Subcutaneous abdominal adipose tissue (tissue), 5 donors: ENCODE results near the gene FLNB.

Source experiments
- H3K27ac ChIP-seq: one replicate; pipeline ENCODE4 v1.7.0; 2013; ENCODE audit warnings: low read depth, mild to moderate bottlenecking, inconsistent platforms, low read length, moderate library complexity
- H3K27me3 ChIP-seq, 5 donors: one replicate each; pipeline ENCODE4 v1.7.0; 2013; ENCODE audit warnings: low read length in 5 of 5, inconsistent platforms in 1 of 5; ENCODE audit not compliant: control insufficient read depth in 5 of 5, insufficient read depth in 4 of 5
- H3K36me3 ChIP-seq, 5 donors: one replicate each; pipeline ENCODE4 v1.7.0; 2013; ENCODE audit warnings: low read length in 5 of 5; ENCODE audit not compliant: control insufficient read depth in 5 of 5, insufficient read depth in 5 of 5
- H3K4me1 ChIP-seq, 5 donors: one replicate each; pipeline ENCODE4 v1.7.0; 2013; ENCODE audit warnings: low read length in 5 of 5, mild to moderate bottlenecking in 3 of 5, moderate library complexity in 1 of 5; ENCODE audit not compliant: control insufficient read depth in 5 of 5, insufficient read depth in 5 of 5
- H3K4me3 ChIP-seq, 5 donors: one replicate each; pipeline ENCODE4 v1.7.0; 2013; ENCODE audit warnings: low read length in 5 of 5, low read depth in 1 of 5
- H3K9ac ChIP-seq, 5 donors: one replicate each; pipeline ENCODE4 v1.7.0; 2013; ENCODE audit warnings: low read length in 5 of 5, mild to moderate bottlenecking in 4 of 5, moderate library complexity in 3 of 5
- H3K9me3 ChIP-seq, 5 donors: one replicate each; pipeline ENCODE4 v1.7.0; 2013; ENCODE audit warnings: low read length in 5 of 5; ENCODE audit not compliant: control insufficient read depth in 5 of 5
- donor health status: healthy.
- donor health status: healthy.
- donor health status: healthy.
- donor health status: healthy.
- donor health status: healthy.

The FLNB gene

DNA sequence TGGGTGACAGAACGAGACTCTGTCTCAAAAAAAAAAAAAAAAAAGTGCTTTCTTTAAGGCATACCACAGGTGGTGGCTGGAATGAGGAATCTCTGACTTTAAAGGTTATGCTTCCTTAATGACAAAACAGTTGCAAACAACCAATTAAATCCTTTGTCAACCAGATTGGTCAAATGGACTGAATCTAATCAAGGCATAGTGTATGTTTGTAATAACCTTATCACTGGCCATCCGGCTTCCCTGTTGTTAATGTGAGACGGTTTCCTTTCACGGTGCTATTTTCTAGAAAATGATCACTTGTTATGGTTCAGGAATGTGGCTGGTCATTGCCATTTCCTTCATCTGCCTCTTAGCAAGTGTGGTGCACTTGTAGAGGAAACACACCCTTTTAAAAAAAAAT lies 75.9 kb downstream of the FLNB start:
- H3K27ac ChIP-seq, result peak overlapping the region; percentile 61
- H3K9me3 ChIP-seq, result no peaks in the 10 kb centered on the region
- peaks cover 0 to 16% (median 12%) of the 10 kb centered on the region in 5 donors for H3K36me3 ChIP-seq
- H3K4me3 ChIP-seq, result no peak overlapping the region
- no peak overlapping the region for H3K9ac ChIP-seq
- H3K27me3 ChIP-seq, result no peaks in the 10 kb centered on the region
- H3K4me1 ChIP-seq, result peaks cover 0 to 36% (median 2%) of the 10 kb centered on the region in 5 donors

GRCh38 chr3:58084788-58085543 lies 76.7 kb downstream of the FLNB start:
- Histone ChIP-seq H3K36me3 (peaks cover 0 to 10% (median 7%) of the 10 kb centered on the region in 5 donors), H3K27me3 (no peaks in the 10 kb centered on the region), H3K9ac (peak overlapping the region in 1 of 5 donors; percentile 2), H3K27ac (peak overlapping the region; percentile 78), H3K9me3 (no peaks in the 10 kb centered on the region), H3K4me3 (no peak overlapping the region), H3K4me1 (peaks cover 0 to 36% (median 2%) of the 10 kb centered on the region in 5 donors)

GRCh38 chr3:58085616-58086015 lies 77.4 kb downstream of the FLNB start:
- H3K9me3 ChIP-seq, result no peaks in the 10 kb centered on the region
- H3K27ac ChIP-seq, result peak overlapping the region; percentile 78
- peaks cover 0 to 36% (median 0%) of the 10 kb centered on the region in 5 donors for H3K4me1 ChIP-seq
- peaks cover 0 to 7% (median 4%) of the 10 kb centered on the region in 5 donors for H3K36me3 ChIP-seq
- H3K9ac ChIP-seq, result no peak overlapping the region
- H3K27me3 ChIP-seq, result no peaks in the 10 kb centered on the region
- no peak overlapping the region for H3K4me3 ChIP-seq

- Histone ChIP-seq H3K36me3 (peaks cover 0 to 7% (median 4%) of the 10 kb centered on the region in 5 donors), H3K9me3 (no peaks in the 10 kb centered on the region), H3K4me3 (no peak overlapping the region), H3K27me3 (no peaks in the 10 kb centered on the region), H3K27ac (peak overlapping the region; percentile 10), H3K9ac (no peak overlapping the region), H3K4me1 (peaks cover 0 to 16% (median 0%) of the 10 kb centered on the region in 5 donors)
Measured at GRCh38 chr3:58088501-58088900, 80.3 kb downstream of the FLNB start.

DNA sequence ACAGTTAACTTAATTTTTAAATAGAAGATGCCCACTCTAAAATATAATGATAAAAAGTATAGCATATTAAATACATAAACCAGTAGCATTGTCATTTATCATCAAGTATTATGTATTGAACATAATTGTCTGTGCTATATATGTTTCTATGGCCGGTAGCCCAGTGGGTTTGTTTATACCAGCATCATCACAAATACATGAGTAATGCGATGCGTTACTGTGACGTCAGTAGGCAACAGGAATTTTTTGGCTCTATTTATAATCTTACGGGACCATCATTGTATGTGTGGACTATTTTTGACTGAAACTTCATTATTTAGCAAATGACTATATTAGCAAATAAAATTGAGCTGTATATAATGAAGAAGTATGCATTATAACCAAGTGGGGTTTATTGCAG lies 82.1 kb downstream of the FLNB start:
- Histone ChIP-seq H3K9ac (no peak overlapping the region), H3K27me3 (no peaks in the 10 kb centered on the region), H3K27ac (no peak overlapping the region), H3K4me3 (no peak overlapping the region), H3K4me1 (peaks cover 0 to 6% (median 0%) of the 10 kb centered on the region in 5 donors), H3K9me3 (no peaks in the 10 kb centered on the region), H3K36me3 (peaks cover 0 to 10% (median 4%) of the 10 kb centered on the region in 5 donors)

DNA sequence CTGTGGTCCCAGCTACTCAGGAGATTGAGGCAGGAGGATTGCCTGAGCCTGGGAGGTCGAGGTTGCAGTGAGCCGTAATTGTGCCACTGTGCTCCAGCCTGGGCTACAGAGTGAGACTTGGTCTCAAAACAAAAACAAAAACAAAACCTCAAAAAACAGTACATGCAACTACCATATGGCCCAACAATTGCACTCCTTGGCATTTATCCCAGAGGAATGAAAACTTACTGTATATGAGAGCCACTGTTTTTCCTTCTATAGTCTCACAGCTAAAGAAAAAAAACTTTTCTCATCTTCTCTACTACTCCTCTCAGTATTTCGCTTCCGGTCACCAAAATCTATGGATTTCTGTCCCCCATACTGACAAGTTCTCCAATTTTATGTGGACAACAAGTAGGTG lies 84.3 kb downstream of the FLNB start:
- Histone ChIP-seq H3K36me3 (peaks cover 0 to 28% (median 14%) of the 10 kb centered on the region in 5 donors), H3K4me3 (no peak overlapping the region), H3K27ac (no peak overlapping the region), H3K9ac (no peak overlapping the region), H3K27me3 (no peaks in the 10 kb centered on the region), H3K9me3 (no peaks in the 10 kb centered on the region), H3K4me1 (no peaks in the 10 kb centered on the region)

DNA sequence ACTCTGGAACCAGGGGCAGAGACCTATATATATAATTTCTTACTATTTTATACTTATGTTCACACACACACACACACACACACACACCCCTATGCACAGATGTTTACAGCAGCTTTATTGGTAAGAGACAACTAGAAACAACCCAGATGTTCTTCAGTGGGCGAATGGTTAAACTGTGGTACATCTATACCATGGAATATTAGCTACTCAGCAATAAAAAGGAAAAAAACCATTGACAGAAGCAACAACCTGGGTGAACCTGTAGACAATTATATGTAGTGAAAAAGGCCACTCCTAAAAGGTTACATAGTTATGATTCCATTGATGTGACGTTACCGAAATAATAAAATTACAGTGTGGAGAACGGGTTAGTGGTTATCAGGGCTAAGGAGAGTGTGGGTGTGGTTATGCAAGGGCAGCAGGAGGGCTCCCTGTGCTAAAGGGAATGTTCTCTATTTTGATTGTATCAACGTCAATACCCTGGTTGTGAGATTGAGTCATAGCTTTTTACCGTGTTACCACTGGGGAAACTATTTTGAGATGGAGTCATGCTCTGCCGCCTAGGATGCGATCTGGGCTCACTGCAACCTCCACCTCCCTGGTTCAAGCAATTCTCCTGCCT lies 85.5 kb downstream of the FLNB start:
- Histone ChIP-seq H3K36me3 (peaks cover 0 to 34% (median 22%) of the 10 kb centered on the region in 5 donors), H3K27me3 (no peaks in the 10 kb centered on the region), H3K4me1 (peaks cover 0 to 3% (median 0%) of the 10 kb centered on the region in 5 donors), H3K27ac (no peak overlapping the region), H3K4me3 (no peak overlapping the region), H3K9ac (no peak overlapping the region), H3K9me3 (no peaks in the 10 kb centered on the region)

GRCh38 chr3:58094657-58095056 lies 86.4 kb downstream of the FLNB start:
- Histone ChIP-seq H3K27ac (no peak overlapping the region), H3K9me3 (no peaks in the 10 kb centered on the region), H3K9ac (no peak overlapping the region), H3K27me3 (no peaks in the 10 kb centered on the region), H3K4me3 (no peak overlapping the region), H3K36me3 (peaks cover 0 to 41% (median 32%) of the 10 kb centered on the region in 5 donors), H3K4me1 (peaks cover 0 to 13% (median 3%) of the 10 kb centered on the region in 5 donors)

DNA sequence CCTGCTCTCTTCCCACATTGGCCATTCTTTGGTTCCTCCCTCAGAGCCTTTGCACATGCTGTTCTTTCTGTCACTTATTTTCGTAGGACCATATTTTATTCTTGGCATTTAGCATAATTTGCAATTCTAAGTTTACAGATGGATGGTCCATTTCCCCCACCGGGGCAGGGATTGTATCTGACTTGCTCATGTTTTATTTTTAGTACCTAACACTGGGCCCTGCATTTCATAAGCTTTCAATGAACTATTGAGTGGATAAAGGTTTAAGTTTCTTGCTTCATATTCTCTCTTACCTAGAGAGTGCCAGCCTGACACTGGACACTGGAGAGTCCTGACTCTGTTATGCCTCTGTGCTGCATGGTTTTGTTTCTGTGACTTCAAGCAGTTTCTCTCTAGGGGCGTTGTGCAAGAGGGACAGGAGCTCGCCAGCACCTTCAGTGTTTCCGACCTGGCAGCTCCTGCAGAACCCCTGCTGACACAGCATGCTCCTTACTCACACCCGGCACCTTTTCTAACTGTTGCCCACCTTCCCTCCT lies 87.4 kb downstream of the FLNB start:
- Histone ChIP-seq H3K27ac (no peak overlapping the region), H3K9ac (no peak overlapping the region), H3K36me3 (peaks cover 0 to 41% (median 33%) of the 10 kb centered on the region in 5 donors), H3K27me3 (no peaks in the 10 kb centered on the region), H3K4me1 (peaks cover 0 to 15% (median 3%) of the 10 kb centered on the region in 5 donors), H3K4me3 (no peak overlapping the region), H3K9me3 (no peaks in the 10 kb centered on the region)

DNA sequence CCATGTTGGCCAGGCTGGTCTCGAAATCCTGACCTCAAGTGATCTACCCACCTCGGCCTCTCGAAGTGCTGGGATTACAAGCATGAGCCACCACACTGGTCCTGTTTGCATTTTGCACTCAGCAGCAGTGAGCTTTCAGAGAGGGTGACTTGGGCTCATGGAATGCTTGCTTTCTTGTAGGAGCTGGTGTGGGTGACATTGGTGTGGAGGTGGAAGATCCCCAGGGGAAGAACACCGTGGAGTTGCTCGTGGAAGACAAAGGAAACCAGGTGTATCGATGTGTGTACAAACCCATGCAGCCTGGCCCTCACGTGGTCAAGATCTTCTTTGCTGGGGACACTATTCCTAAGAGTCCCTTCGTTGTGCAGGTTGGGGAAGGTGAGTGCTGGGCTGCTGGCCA lies 90.3 kb downstream of the FLNB start:
- Histone ChIP-seq H3K4me1 (peaks cover 0 to 31% (median 8%) of the 10 kb centered on the region in 5 donors), H3K27me3 (no peaks in the 10 kb centered on the region), H3K9me3 (no peaks in the 10 kb centered on the region), H3K4me3 (no peak overlapping the region), H3K27ac (no peak overlapping the region), H3K9ac (no peak overlapping the region), H3K36me3 (peaks cover 0 to 64% (median 47%) of the 10 kb centered on the region in 5 donors)
